Fibroblast of lung (primary cell): Measurements from ENCODE around the gene HRNR. TPM values are rescaled to one million over a fixed set of nuclear protein-coding genes. Genes with fewer than 3 reads are reported as not detected.
"Not testable (repeated sequence)": the region's sequence is repeated elsewhere in the genome, so short reads cannot be mapped to it uniquely, and the experiment has no call there.

Experiments used
- DNase-seq, 2 donors: peaks; one replicate each; pipeline versions ENCODE4 v3.0.0 to v3.0.0-alpha.2; 2010; ENCODE audit warnings: low read depth in 2 of 2
- H2AFZ ChIP-seq: 2 replicates; pipeline ENCODE4 v1.5.1; 2012; ENCODE audit warnings: low read length, control low read depth, inconsistent platforms
- H3K27ac ChIP-seq: 2 replicates; pipeline ENCODE4 v1.5.1; 2011; ENCODE audit warnings: low read length, control low read depth; ENCODE audit not compliant: insufficient read depth
- H3K27me3 ChIP-seq: 2 replicates; pipeline ENCODE4 v1.5.1; 2011; ENCODE audit warnings: mild to moderate bottlenecking, low read length; ENCODE audit not compliant: control insufficient read depth, insufficient read depth
- H3K36me3 ChIP-seq: 2 replicates; pipeline ENCODE4 v1.5.1; 2011; ENCODE audit warnings: low read length; ENCODE audit not compliant: control insufficient read depth, insufficient read depth
- H3K4me1 ChIP-seq: 2 replicates; pipeline ENCODE4 v1.5.1; 2011; ENCODE audit warnings: low read length; ENCODE audit not compliant: control insufficient read depth, insufficient read depth; ENCODE audit errors: extremely low read depth
- H3K4me2 ChIP-seq: 2 replicates; pipeline ENCODE4 v1.5.1; 2011; ENCODE audit warnings: low read length, control low read depth; ENCODE audit not compliant: insufficient read depth; ENCODE audit errors: extremely low read depth
- H3K4me3 ChIP-seq, 4 experiments: fragments of 200-600 bp in 1 of 4; sonication (generic) in 1 of 4; replicated peaks in 1 of 4; 2 replicates each; pipeline ENCODE4 v1.5.1; 2011 to 2016; ENCODE audit warnings: low read length in 4 of 4, low read depth in 3 of 4, mild to moderate bottlenecking in 3 of 4, control low read depth in 2 of 4, inconsistent platforms in 1 of 4, mixed read lengths in 1 of 4; ENCODE audit not compliant: insufficient read depth in 1 of 4; ENCODE audit errors: control extremely low read depth in 1 of 4
- H3K79me2 ChIP-seq: 2 replicates; pipeline ENCODE4 v1.5.1; 2012; ENCODE audit warnings: mild to moderate bottlenecking, low read length, inconsistent platforms; ENCODE audit not compliant: control insufficient read depth, insufficient read depth
- H3K9ac ChIP-seq: 2 replicates; pipeline ENCODE4 v1.5.1; 2011; ENCODE audit warnings: mild to moderate bottlenecking, low read length, control low read depth; ENCODE audit not compliant: insufficient read depth
- H3K9me3 ChIP-seq: 2 replicates; pipeline ENCODE4 v1.5.1; 2012; ENCODE audit warnings: low read depth, low read length; ENCODE audit not compliant: control insufficient read depth, insufficient read depth
- H4K20me1 ChIP-seq: 2 replicates; pipeline ENCODE4 v1.5.1; 2011; ENCODE audit warnings: low read length; ENCODE audit not compliant: control insufficient read depth, insufficient read depth; ENCODE audit errors: extremely low read depth
- CTCF ChIP-seq, 2 donors: IDR thresholded peaks in 1 of 2; conservative IDR thresholded peaks in 1 of 2; 1 replicate in 1 of 2; 2 replicates in 1 of 2; pipeline ENCODE4 v1.5.1; 2011 to 2012; ENCODE audit warnings: low read length in 2 of 2, control low read depth in 1 of 2, inconsistent platforms in 1 of 2, low read depth in 1 of 2, mild to moderate bottlenecking in 1 of 2
- EZH2 ChIP-seq: IDR thresholded peaks from 2 replicates; pipeline ENCODE4 v1.5.1; 2012; ENCODE audit warnings: low read length, control low read depth, mild to moderate bottlenecking; ENCODE audit errors: missing control alignments
- polyA minus RNA-seq: library from RNA; depleted of rRNA, polyadenylated mRNA; stranded (reverse); fragments of >200 nt; gene quantifications from 2 replicates; pipeline ENCODE4 v1.2.3, GENCODE V29; 2011; ENCODE audit warnings: low replicate concordance
- polyA plus RNA-seq, 2 donors: library from polyadenylated mRNA; depleted of rRNA in 1 of 2; stranded (reverse) in 1 of 2; unstranded in 1 of 2; fragments of >200 nt; gene quantifications; 2 replicates each; pipeline ENCODE4 v1.2.1, GENCODE V29; 2011 to 2012; ENCODE audit warnings: missing spikeins in 1 of 2
- total RNA-seq: library from RNA; depleted of rRNA; stranded (reverse); fragments of >200 nt; gene quantifications from 2 replicates; pipeline ENCODE4 v1.2.1, GENCODE V29; 2014

Gene HRNR
- total RNA-seq, result not detected in 2 replicates
- not detected in 2 replicates for polyA plus RNA-seq
- 0.01 and 0.07 TPM in 2 replicates for polyA plus RNA-seq (2012)
- 0.30 TPM in 1 of 2 replicates, not detected in the other for polyA minus RNA-seq

- H3K27ac ChIP-seq, result no peak within 1 kb of the TSS
- no peaks in the 10 kb centered on the region for H3K27me3 ChIP-seq
- H3K79me2 ChIP-seq, result no peaks in the 10 kb centered on the region
- H3K4me3 ChIP-seq, result no peak within 1 kb of the TSS
- TF ChIP-seq EZH2 (no peak), CTCF (conservative IDR thresholded peaks at IDR 0.05 in 1 of 2, IDR thresholded peaks at IDR 0.05 in 1 of 2; ENCODE audit: low read depth in 1 of 2, low read length in 2 of 2) (no peak)
- H3K36me3 ChIP-seq, result no peaks in the 10 kb centered on the region
- no peak within 1 kb of the TSS for H3K4me2 ChIP-seq
- H3K9ac ChIP-seq, result no peak within 1 kb of the TSS
- no peaks in the 10 kb centered on the region for H3K9me3 ChIP-seq
- DNase-seq, result no peak
- H4K20me1 ChIP-seq, result no peaks in the 10 kb centered on the region
- no peaks in the 10 kb centered on the region for H3K4me1 ChIP-seq
- H2AFZ ChIP-seq, result no peak within 1 kb of the TSS
Observed at GRCh38 chr1:152224093-152224492, at the start of gene HRNR. Gene HRNR, minus strand, starts transcription at chr1:152224193. Its CDS starts 940 bp downstream, at chr1:152223253.

DNA sequence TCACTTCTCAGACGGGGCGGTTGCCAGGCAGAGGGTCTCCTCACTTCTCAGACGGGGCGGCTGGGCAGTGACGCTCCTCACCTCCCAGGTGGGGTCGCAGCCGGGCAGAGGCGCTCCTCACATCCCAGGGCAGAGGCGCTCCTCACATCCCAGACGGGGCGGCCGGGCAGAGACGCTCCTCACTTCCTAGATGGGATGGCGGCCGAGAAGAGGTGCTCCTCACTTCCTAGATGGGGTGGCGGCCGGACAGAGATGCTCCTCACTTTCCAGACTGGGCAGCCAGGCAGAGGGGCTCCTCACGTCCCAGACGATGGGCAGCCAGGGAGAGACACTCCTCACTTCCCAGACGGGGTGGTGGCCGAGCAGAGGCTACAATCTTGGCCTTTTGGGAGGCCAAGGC lies 32.4 kb upstream of the HRNR start:
- not testable (repeated sequence) for H2AFZ ChIP-seq, H4K20me1 ChIP-seq, H3K27ac ChIP-seq, H3K9me3 ChIP-seq, H3K27me3 ChIP-seq, H3K36me3 ChIP-seq, DNase-seq, H3K79me2 ChIP-seq, H3K4me1 ChIP-seq, H3K4me3 ChIP-seq, H3K9ac ChIP-seq, H3K4me2 ChIP-seq

DNA sequence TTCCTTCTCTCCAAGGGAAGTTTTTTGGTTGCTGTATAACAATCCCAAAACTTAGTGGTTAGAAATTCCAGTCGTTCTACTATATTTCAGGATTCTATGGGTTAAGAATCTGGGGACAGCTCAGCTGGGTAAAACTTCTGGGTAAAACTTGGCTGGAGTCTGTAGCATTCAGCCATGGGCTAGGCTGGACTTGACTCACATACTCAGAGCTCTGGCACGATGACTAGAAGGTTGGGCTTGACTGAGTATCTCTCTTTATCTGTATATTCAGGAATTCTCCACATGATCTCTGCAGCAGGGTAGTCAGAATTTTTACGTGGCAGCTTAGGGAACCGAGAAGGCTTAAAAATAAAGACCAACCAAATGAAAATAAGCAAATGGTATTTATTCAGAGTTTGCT lies 28.2 kb upstream of the HRNR start:
- peak in 1 of 2 donors; percentile 75 for DNase-seq
- no peaks in the 10 kb centered on the region for H3K9me3 ChIP-seq
- no peak for TF ChIP-seq CTCF (conservative IDR thresholded peaks at IDR 0.05 in 1 of 2, IDR thresholded peaks at IDR 0.05 in 1 of 2; ENCODE audit: low read depth in 1 of 2, low read length in 2 of 2)
- TF ChIP-seq EZH2, result no peak
- no peaks in the 10 kb centered on the region for H3K4me1 ChIP-seq
- no peaks in the 10 kb centered on the region for H3K36me3 ChIP-seq
- H3K27ac ChIP-seq, result no peak overlapping the region
- no peak overlapping the region for H3K4me2 ChIP-seq
- H3K4me3 ChIP-seq, result no peak overlapping the region
- no peaks in the 10 kb centered on the region for H3K27me3 ChIP-seq
- no peak overlapping the region for H3K9ac ChIP-seq
- no peaks in the 10 kb centered on the region for H3K79me2 ChIP-seq
- H4K20me1 ChIP-seq, result no peaks in the 10 kb centered on the region
- no peak overlapping the region for H2AFZ ChIP-seq
